Muscle layer of duodenum (tissue), 2 donors: Measurements from ENCODE around the gene COBL.

Experiments used
- H3K27ac ChIP-seq: one replicate; pipeline ENCODE4 v1.7.0; 2013; ENCODE audit warnings: mild to moderate bottlenecking, low read length
- H3K27me3 ChIP-seq: one replicate; pipeline ENCODE4 v1.7.0; 2013; ENCODE audit warnings: low read depth, mild to moderate bottlenecking, control low read depth, low read length
- H3K36me3 ChIP-seq, 2 donors: one replicate each; pipeline ENCODE4 v1.7.0; 2013; ENCODE audit warnings: low read length in 2 of 2, control low read depth in 1 of 2, mild to moderate bottlenecking in 1 of 2; ENCODE audit not compliant: insufficient read depth in 2 of 2, control insufficient read depth in 1 of 2
- H3K4me1 ChIP-seq, 2 donors: one replicate each; pipeline ENCODE4 v1.7.0; 2013; ENCODE audit warnings: low read length in 2 of 2, mild to moderate bottlenecking in 2 of 2, control low read depth in 1 of 2, moderate library complexity in 1 of 2; ENCODE audit not compliant: insufficient read depth in 2 of 2, control insufficient read depth in 1 of 2
- H3K4me3 ChIP-seq, 2 donors: one replicate each; pipeline ENCODE4 v1.7.0; 2013; ENCODE audit warnings: low read length in 2 of 2, low read depth in 1 of 2, mild to moderate bottlenecking in 1 of 2
- H3K9me3 ChIP-seq, 2 donors: one replicate each; pipeline ENCODE4 v1.7.0; 2013; ENCODE audit warnings: low read length in 2 of 2, control low read depth in 1 of 2, mild to moderate bottlenecking in 1 of 2; ENCODE audit not compliant: control insufficient read depth in 1 of 2
- donor health status: healthy.

Gene COBL

GRCh38 chr7:51019191-51019844 is 297.3 kb downstream of the COBL start:
- no peaks in the 10 kb centered on the region for H3K36me3 ChIP-seq
- H3K27me3 ChIP-seq = no peaks in the 10 kb centered on the region
- H3K4me3 ChIP-seq = no peak overlapping the region
- no peaks in the 10 kb centered on the region for H3K4me1 ChIP-seq
- H3K9me3 ChIP-seq = no peaks in the 10 kb centered on the region
- no peak overlapping the region for H3K27ac ChIP-seq

GRCh38 chr7:51017576-51018535 is 298.8 kb downstream of the COBL start:
- Histone ChIP-seq H3K9me3 (no peaks in the 10 kb centered on the region), H3K36me3 (no peaks in the 10 kb centered on the region), H3K27ac (no peak overlapping the region), H3K4me1 (no peaks in the 10 kb centered on the region), H3K4me3 (no peak overlapping the region), H3K27me3 (no peaks in the 10 kb centered on the region)

GRCh38 chr7:51016546-51016945 is 300.1 kb downstream of the COBL start:
- H3K27ac ChIP-seq = no peak overlapping the region

GRCh38 chr7:51015581-51015980 is 301.0 kb downstream of the COBL start:
- no peak overlapping the region for H3K27ac ChIP-seq
- H3K27me3 ChIP-seq = no peaks in the 10 kb centered on the region
- no peaks in the 10 kb centered on the region for H3K9me3 ChIP-seq
- no peak overlapping the region for H3K4me3 ChIP-seq
- H3K4me1 ChIP-seq = no peaks in the 10 kb centered on the region
- H3K36me3 ChIP-seq = no peaks in the 10 kb centered on the region

More at GRCh38 chr7:51016546-51016945, 300.1 kb downstream of the COBL start:
- no peaks in the 10 kb centered on the region for H3K9me3 ChIP-seq
- no peak overlapping the region for H3K4me3 ChIP-seq
- no peaks in the 10 kb centered on the region for H3K36me3 ChIP-seq
- H3K4me1 ChIP-seq = no peaks in the 10 kb centered on the region
- H3K27me3 ChIP-seq = no peaks in the 10 kb centered on the region

- no peaks in the 10 kb centered on the region for H3K27me3 ChIP-seq
- no peaks in the 10 kb centered on the region for H3K36me3 ChIP-seq
- no peak overlapping the region for H3K4me3 ChIP-seq
- H3K9me3 ChIP-seq = no peaks in the 10 kb centered on the region
- peaks cover 0 to 1% of the 10 kb centered on the region in 2 donors for H3K4me1 ChIP-seq
- no peak overlapping the region for H3K27ac ChIP-seq
Measured at GRCh38 chr7:51014811-51015210, 301.8 kb downstream of the COBL start.

- no peaks in the 10 kb centered on the region for H3K36me3 ChIP-seq
- no peak overlapping the region for H3K4me3 ChIP-seq
- H3K27ac ChIP-seq = no peak overlapping the region
- H3K9me3 ChIP-seq = no peaks in the 10 kb centered on the region
- H3K27me3 ChIP-seq = no peaks in the 10 kb centered on the region
- H3K4me1 ChIP-seq = peaks cover 0 to 3% of the 10 kb centered on the region in 2 donors
Measured at GRCh38 chr7:51013861-51014511, 302.6 kb downstream of the COBL start.

GRCh38 chr7:51013218-51013786 is 303.3 kb downstream of the COBL start:
- Histone ChIP-seq H3K9me3 (no peaks in the 10 kb centered on the region), H3K4me3 (no peak overlapping the region), H3K27me3 (no peaks in the 10 kb centered on the region), H3K36me3 (no peaks in the 10 kb centered on the region), H3K27ac (no peak overlapping the region), H3K4me1 (peaks cover 0 to 3% of the 10 kb centered on the region in 2 donors)

GRCh38 chr7:51012569-51013217 is 303.9 kb downstream of the COBL start:
- H3K27me3 ChIP-seq = no peaks in the 10 kb centered on the region
- H3K9me3 ChIP-seq = no peaks in the 10 kb centered on the region
- no peak overlapping the region for H3K4me3 ChIP-seq
- H3K4me1 ChIP-seq = peaks cover 0 to 3% of the 10 kb centered on the region in 2 donors
- no peaks in the 10 kb centered on the region for H3K36me3 ChIP-seq
- H3K27ac ChIP-seq = no peak overlapping the region

GRCh38 chr7:51011710-51012350 is 304.8 kb downstream of the COBL start:
- Histone ChIP-seq H3K27me3 (no peaks in the 10 kb centered on the region), H3K27ac (no peak overlapping the region), H3K36me3 (no peaks in the 10 kb centered on the region), H3K4me3 (no peak overlapping the region), H3K4me1 (peaks cover 0 to 3% of the 10 kb centered on the region in 2 donors), H3K9me3 (no peaks in the 10 kb centered on the region)

- peaks cover 0 to 3% of the 10 kb centered on the region in 2 donors for H3K4me1 ChIP-seq
- H3K9me3 ChIP-seq = no peaks in the 10 kb centered on the region
- no peaks in the 10 kb centered on the region for H3K36me3 ChIP-seq
- no peak overlapping the region for H3K27ac ChIP-seq
- H3K4me3 ChIP-seq = no peak overlapping the region
- H3K27me3 ChIP-seq = no peaks in the 10 kb centered on the region
Measured at GRCh38 chr7:51010534-51010933, 306.1 kb downstream of the COBL start.
